ENCODE results near the gene RECQL5.
"Not testable (repeated sequence)": the region's sequence is repeated elsewhere in the genome, so short reads cannot be mapped to it uniquely, and the experiment has no call there.

RECQL5 gene

GRCh38 chr17:75595920-75596313, 71.0 kb downstream of the RECQL5 start:
- no peak for DNase-seq (ENCODE audit: low read depth)
- TF ChIP-seq, protein P1, sequence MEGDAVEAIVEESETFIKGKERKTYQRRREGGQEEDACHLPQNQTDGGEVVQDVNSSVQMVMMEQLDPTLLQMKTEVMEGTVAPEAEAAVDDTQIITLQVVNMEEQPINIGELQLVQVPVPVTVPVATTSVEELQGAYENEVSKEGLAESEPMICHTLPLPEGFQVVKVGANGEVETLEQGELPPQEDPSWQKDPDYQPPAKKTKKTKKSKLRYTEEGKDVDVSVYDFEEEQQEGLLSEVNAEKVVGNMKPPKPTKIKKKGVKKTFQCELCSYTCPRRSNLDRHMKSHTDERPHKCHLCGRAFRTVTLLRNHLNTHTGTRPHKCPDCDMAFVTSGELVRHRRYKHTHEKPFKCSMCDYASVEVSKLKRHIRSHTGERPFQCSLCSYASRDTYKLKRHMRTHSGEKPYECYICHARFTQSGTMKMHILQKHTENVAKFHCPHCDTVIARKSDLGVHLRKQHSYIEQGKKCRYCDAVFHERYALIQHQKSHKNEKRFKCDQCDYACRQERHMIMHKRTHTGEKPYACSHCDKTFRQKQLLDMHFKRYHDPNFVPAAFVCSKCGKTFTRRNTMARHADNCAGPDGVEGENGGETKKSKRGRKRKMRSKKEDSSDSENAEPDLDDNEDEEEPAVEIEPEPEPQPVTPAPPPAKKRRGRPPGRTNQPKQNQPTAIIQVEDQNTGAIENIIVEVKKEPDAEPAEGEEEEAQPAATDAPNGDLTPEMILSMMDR (conservative IDR thresholded peaks at IDR 0.05; ENCODE audit: low read depth, low read length): no peak
- no peak overlapping the region for H3K4me3 ChIP-seq (ENCODE audit: low read depth, low read length)

- no peak for DNase-seq (ENCODE audit: low read depth)
Observed at GRCh38 chr17:75595284-75595919, 71.6 kb downstream of the RECQL5 start.

GRCh38 chr17:75594499-75595283, 72.3 kb downstream of the RECQL5 start:
- TF ChIP-seq, protein P1 (conservative IDR thresholded peaks at IDR 0.05; ENCODE audit: low read depth, low read length): no peak
- H3K4me3 ChIP-seq (ENCODE audit: low read depth, low read length): no peak overlapping the region
- DNase-seq (ENCODE audit: low read depth): no peak

More at GRCh38 chr17:75595284-75595919, 71.6 kb downstream of the RECQL5 start:
- TF ChIP-seq, protein P1 (conservative IDR thresholded peaks at IDR 0.05; ENCODE audit: low read depth, low read length): no peak
- no peak overlapping the region for H3K4me3 ChIP-seq (ENCODE audit: low read depth, low read length)

DNA sequence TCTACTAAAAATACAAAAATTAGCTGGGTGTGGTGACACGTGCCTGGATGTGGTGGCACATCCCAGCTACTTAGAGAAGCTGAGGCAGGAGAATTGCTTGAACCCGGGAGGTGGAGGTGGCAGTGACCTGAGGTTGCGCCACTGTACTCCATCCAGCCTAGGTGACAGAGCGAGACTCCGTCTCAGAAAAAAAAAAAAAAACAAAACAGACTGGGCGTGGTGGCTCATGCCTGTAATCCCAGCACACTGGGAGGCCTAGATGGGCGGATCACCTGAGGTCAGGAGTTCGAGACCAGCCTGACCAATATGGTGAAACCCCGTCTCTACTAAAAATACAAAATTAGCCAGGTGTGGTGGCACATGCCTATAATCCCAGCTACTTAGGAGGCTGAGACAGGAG, 73.5 kb downstream of the RECQL5 start:
- not testable (repeated sequence) for H3K4me3 ChIP-seq (ENCODE audit: low read depth, low read length); DNase-seq (ENCODE audit: low read depth)

GRCh38 chr17:75592348-75593020, 74.5 kb downstream of the RECQL5 start:
- H3K4me3 ChIP-seq (ENCODE audit: low read depth, low read length): no peak overlapping the region
- TF ChIP-seq, protein P1 (conservative IDR thresholded peaks at IDR 0.05; ENCODE audit: low read depth, low read length): no peak
- DNase-seq (ENCODE audit: low read depth): no peak

DNA sequence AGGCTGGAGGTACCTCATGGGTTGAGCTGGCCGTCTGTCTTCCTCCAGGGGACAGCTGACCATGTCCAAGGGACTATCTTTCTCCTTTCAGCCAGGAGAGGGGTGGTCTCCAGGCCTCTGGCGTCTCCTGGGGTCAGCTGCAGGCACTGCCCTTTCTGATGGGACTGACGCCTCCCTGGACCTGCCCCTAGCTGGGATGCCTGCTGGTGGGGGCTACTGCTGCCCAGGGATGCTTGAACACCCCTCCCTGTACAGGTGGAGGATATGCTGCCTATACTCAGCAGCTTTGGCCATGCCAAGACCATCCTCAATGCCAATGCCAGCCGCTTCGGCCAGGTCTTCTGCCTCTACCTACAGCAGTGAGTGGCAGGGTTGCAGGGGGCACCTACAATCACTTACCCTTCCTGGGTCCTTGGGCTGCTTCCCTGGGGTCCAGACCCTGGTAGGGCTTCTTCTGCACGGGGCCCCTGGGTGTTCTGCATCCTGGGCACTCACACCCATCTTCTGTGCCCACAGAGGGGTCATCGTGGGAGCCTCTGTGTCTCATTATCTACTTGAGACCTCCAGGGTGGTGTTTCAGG, 75.1 kb downstream of the RECQL5 start:
- no peak for DNase-seq (ENCODE audit: low read depth)
- TF ChIP-seq, protein P1 (conservative IDR thresholded peaks at IDR 0.05; ENCODE audit: low read depth, low read length): no peak
- no peak overlapping the region for H3K4me3 ChIP-seq (ENCODE audit: low read depth, low read length)
